ENCODE measurements around the gene NEK9.

- no peak for TF ChIP-seq POLR2AphosphoS5 (IDR thresholded peaks at IDR 0.05; ENCODE audit: low read depth)
- no peak for TF ChIP-seq CTCF (conservative IDR thresholded peaks at IDR 0.05; ENCODE audit: low read depth in 2 of 2)
- no peak for TF ChIP-seq CREB1 (CRISPR knock-in tag; IDR thresholded peaks at IDR 0.05; ENCODE audit: low read depth)
- TF ChIP-seq EZH2phosphoT487 (IDR thresholded peaks at IDR 0.05; ENCODE audit: unreplicated experiment): no peak
- TF ChIP-seq REST (IDR thresholded peaks at IDR 0.05; ENCODE audit: unreplicated experiment): no peak
- TF ChIP-seq EZH2 (IDR thresholded peaks at IDR 0.05; ENCODE audit: low read depth, unreplicated experiment): no peak
- TF ChIP-seq JUNB (IDR thresholded peaks at IDR 0.05; ENCODE audit: unreplicated experiment): no peak
These were observed 45.1 kb downstream of the NEK9 start for GRCh38 chr14:75081660-75082229.
